BLaER1 (cell line): Measurements from ENCODE around the gene RELA.

Source experiments
- H3K27ac ChIP-seq: shearing (Covaris generic); formaldehyde crosslinking; 2 replicates; pipeline ENCODE4 v1.8.1; 2022
- H3K27me3 ChIP-seq: shearing (Covaris generic); formaldehyde crosslinking; 2 replicates; pipeline ENCODE4 v1.8.1; 2022
- H3K36me3 ChIP-seq: shearing (Covaris generic); formaldehyde crosslinking; 2 replicates; pipeline ENCODE4 v1.8.1; 2022
- H3K4me1 ChIP-seq: shearing (Covaris generic); formaldehyde crosslinking; 2 replicates; pipeline ENCODE4 v1.8.1; 2022
- H3K4me2 ChIP-seq: shearing (Covaris generic); formaldehyde crosslinking; 2 replicates; pipeline ENCODE4 v1.8.1; 2022
- H3K4me3 ChIP-seq: shearing (Covaris generic); formaldehyde crosslinking; 2 replicates; pipeline ENCODE4 v1.8.1; 2022
- H3K9ac ChIP-seq: shearing (Covaris generic); formaldehyde crosslinking; 2 replicates; pipeline ENCODE4 v1.8.1; 2022
- H3K9me3 ChIP-seq: shearing (Covaris generic); formaldehyde crosslinking; 2 replicates; pipeline ENCODE4 v1.8.1; 2022
- H4K20me1 ChIP-seq: shearing (Covaris generic); formaldehyde crosslinking; 2 replicates; pipeline ENCODE4 v1.8.1; 2022
- Cebpa-rat ChIP-seq: shearing (Covaris generic); IDR thresholded peaks from 2 replicates; pipeline ENCODE4 v1.8.1; 2022

The RELA gene

GRCh38 chr11:65607614-65608426, 54.9 kb downstream of the RELA start:
- Histone ChIP-seq H3K4me2 (no peak overlapping the region), H3K4me1 (peaks cover 46% of the 10 kb centered on the region), H3K4me3 (no peak overlapping the region), H3K27me3 (no peaks in the 10 kb centered on the region), H4K20me1 (peaks cover 90% of the 10 kb centered on the region), H3K9ac (no peak overlapping the region), H3K9me3 (no peaks in the 10 kb centered on the region), H3K36me3 (peaks cover 85% of the 10 kb centered on the region), H3K27ac (no peak overlapping the region)
- TF ChIP-seq Cebpa-rat = no peak

GRCh38 chr11:65606876-65607613, 55.7 kb downstream of the RELA start:
- Histone ChIP-seq H3K27ac (no peak overlapping the region), H3K9ac (no peak overlapping the region), H3K27me3 (no peaks in the 10 kb centered on the region), H3K4me3 (no peak overlapping the region), H4K20me1 (peaks cover 82% of the 10 kb centered on the region), H3K4me1 (peaks cover 42% of the 10 kb centered on the region), H3K4me2 (no peak overlapping the region), H3K36me3 (peaks cover 93% of the 10 kb centered on the region), H3K9me3 (no peaks in the 10 kb centered on the region)
- no peak for TF ChIP-seq Cebpa-rat

GRCh38 chr11:65604258-65604657, 58.5 kb downstream of the RELA start:
- H3K4me1 ChIP-seq = peaks cover 14% of the 10 kb centered on the region
- no peak overlapping the region for H3K4me3 ChIP-seq
- peaks cover 99% of the 10 kb centered on the region for H3K36me3 ChIP-seq
- no peak overlapping the region for H3K9ac ChIP-seq
- TF ChIP-seq Cebpa-rat = no peak
- no peak overlapping the region for H3K27ac ChIP-seq
- H4K20me1 ChIP-seq = peaks cover 55% of the 10 kb centered on the region
- no peaks in the 10 kb centered on the region for H3K27me3 ChIP-seq
- H3K9me3 ChIP-seq = no peaks in the 10 kb centered on the region
- no peak overlapping the region for H3K4me2 ChIP-seq
